Stimulated activated CD4-positive, alpha-beta T cell treated with anti-CD3 and anti-CD28 coated beads, Interleukin-4, amount 100 ng/mL, for 48 hours (primary cell): ENCODE measurements around the gene EP400.
A peak's percentile ranks its signal among the peaks of the same experiment; 100 is the strongest.
"Not testable (repeated sequence)": the region's sequence is repeated elsewhere in the genome, so short reads cannot be mapped to it uniquely, and the experiment has no call there.

ENCODE experiments used
- DNase-seq, 2 donors: peaks; one replicate each; pipeline ENCODE4 v3.0.0-alpha.2; 2020; ENCODE audit warnings: low read depth in 2 of 2

EP400 gene

GRCh38 chr12:132045751-132046150, 96.0 kb downstream of the EP400 start:
- no peak for DNase-seq

GRCh38 chr12:132046561-132046960, 96.8 kb downstream of the EP400 start:
- DNase-seq = no peak

GRCh38 chr12:132047630-132048029, 97.9 kb downstream of the EP400 start:
- not testable (repeated sequence) for DNase-seq

DNA sequence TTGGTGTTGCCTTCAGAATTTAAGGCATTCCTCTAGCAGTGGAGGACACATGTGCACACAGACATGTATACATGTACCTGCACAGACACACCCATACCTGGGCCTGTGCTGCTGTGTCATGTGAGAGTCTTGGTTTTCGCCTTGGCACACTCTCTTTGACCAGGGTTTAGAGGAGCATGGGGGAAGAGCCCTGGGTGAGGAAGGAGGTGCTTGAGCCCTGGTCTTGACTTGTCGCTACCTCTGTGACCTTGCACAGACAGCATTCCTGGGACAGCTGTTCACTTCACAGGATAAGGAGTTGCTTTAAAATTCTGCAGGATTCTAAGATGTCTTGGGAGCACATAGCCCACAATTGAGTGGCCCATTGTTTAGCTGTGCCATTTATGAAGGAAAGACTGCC, 99.7 kb downstream of the EP400 start:
- no peak for DNase-seq

DNA sequence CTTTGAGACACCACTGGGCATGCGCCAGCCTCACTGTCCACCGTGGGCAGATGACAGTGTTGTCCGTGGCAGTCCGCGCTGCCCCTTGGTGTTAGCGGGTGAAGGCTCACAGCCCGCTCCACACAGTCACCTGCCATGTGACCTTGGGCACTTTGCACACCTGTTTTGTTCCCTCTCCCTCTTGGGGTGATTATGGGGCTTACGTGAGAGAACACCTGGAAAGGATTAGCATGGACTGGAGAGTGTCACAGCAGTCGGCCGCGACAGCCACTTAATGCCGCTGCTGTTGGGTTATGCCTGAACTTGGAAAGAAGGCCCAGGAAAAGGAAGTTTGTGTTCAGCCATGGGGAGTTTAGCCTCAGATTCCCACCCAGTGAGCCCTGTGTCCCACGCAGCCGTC, 100.1 kb downstream of the EP400 start:
- DNase-seq = no peak

DNA sequence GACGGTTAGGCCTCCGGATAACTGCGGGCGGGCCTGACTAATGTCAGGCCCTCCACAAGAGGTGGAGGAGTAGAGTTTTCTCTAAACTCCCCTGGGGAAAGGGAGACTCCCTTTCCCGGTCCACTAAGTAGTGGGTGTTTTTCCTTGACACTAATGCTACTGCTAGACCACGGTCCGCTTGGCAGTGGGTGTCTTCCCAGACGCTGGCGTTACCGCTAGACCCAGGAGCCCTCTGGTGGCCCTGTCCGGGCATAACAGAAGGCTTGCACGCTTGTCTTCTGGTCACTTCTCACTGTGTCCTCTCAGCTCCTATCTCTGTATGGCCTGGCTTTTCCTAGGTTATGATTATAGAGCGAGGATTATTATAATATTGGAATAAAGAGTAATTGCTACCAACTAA, 102.0 kb downstream of the EP400 start:
- DNase-seq = not testable (repeated sequence)

DNA sequence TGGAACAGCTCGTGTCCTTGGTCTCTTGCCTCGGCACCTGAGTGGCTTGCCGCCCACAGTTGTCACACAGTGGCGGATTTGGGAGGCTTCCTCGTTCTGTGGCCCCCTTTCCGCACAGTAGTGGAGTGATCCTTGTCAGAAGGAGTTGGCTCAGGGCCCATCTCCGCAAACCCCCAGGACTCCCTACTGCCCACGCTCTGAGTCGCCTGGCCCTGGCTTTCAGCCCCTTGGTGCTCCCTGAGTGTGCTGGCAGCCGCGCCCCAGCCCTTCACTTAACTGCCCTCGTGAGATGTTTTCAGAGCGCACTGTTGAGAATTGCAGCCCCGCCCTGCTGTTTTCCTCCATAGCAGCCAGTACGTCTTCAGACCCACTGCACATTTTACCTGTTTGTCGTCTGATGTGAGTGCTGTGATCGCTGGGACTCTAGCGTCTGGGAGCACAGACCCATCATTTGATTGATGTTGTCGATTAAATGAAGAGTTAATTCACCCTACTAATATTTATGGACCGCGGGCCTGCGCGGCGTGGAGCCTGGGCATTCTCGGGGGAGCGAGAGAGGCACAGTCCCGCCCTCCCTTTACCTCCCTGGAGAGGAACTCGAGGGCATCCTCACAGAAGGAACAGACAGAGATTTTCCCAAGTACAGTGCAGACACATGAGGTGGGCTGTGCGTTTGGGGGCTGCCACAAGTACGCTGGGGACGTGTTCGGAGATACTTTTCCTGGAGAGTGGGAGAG, 102.6 kb downstream of the EP400 start:
- no peak for DNase-seq

DNA sequence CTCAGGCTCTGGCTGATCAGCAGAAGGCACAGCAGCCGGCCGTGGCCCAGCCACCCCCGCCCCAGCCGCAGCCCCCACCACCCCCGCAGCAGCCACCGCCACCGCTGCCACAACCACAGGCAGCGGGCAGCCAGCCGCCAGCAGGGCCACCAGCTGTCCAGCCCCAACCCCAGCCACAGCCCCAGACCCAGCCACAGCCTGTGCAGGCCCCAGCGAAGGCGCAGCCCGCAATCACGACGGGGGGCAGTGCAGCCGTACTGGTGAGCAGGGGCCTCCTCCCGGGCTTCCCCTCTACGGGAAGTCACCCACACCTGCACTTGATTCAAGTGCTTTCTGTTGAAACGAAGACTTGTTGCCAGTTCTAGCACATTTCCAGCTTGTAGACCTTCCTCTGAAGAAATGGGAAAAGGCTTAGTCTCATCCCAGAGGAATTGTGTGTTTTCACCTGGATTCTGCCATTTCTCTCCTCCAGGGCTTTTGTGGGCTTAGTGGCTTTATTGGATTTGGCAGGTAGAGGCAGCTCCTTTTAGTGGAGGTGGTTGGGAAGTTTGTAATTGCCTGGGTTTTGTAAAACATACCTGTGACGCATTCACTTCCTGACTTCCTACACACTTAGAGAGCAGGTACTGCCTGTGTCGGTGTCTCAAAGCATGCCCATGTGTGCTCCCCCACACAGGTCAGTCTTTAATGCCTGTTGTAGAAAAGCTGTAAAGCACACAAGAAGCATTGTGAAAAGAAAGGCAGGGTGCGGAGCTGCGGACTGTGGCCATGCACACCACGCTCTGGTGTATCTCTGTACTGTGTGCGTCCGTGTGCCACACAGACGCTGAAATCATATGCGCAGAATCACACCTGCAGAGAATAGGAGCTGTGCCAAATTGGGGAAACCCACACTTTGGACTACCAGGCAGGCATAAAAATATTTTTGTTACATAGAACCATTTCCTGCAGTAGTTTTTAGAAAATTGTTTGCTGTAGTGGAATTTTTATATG, 103.9 kb downstream of the EP400 start:
- no peak for DNase-seq

GRCh38 chr12:132054983-132055382, 105.2 kb downstream of the EP400 start:
- DNase-seq = no peak

DNA sequence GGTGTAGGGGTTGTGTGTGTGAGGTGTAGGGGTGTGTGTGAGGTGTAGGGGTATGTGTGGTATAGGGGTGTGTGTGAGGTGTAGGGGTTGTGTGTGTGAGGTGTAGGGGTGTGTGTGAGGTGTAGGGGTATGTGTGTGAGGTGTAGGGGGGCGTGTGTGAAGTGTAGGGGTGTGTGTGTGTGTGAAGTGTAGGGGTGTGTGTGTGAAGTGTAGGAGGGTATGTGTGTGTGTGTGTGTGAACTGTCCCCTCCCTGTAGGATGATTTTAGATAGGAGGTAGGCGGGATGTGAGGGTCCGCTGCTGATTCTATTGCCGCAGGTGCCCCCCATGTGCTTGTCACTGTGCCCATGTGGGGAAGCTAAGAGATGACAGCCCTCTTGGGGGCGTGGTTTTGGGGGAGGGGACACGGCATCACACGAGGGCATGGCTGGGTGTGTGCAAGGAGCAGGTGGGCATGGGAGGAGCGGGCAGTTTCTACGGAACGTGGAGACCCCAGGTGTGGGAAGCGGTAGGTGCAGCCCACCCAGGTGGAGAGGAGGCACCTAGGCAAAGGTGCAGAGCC, 105.9 kb downstream of the EP400 start:
- no peak for DNase-seq

- no peak for DNase-seq
Measured at GRCh38 chr12:132056320-132056719, 106.6 kb downstream of the EP400 start.

- DNase-seq = no peak
Measured at GRCh38 chr12:132056951-132057350, 107.2 kb downstream of the EP400 start.

- no peak for DNase-seq
Measured at GRCh38 chr12:132057691-132058090, 107.9 kb downstream of the EP400 start.

DNA sequence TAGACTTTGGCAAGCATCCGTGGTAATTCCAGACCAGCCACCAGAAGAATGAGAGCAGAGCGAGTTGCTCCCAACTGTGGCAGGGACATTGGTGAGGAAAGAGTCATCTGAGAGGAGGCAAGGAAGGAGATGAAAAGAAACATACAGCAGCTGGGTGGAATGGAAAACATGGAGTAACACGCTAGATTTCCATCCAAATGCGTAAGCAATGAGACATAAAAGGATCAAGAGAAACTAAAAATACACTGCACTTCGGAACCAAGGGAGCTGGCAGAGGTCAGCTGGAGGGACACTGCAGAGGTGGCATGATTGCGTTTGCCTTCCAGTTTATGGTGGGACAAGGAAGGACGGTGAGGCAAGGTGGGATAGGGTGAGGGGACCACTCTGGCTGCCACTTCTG, 111.5 kb downstream of the EP400 start:
- DNase-seq = no peak

DNA sequence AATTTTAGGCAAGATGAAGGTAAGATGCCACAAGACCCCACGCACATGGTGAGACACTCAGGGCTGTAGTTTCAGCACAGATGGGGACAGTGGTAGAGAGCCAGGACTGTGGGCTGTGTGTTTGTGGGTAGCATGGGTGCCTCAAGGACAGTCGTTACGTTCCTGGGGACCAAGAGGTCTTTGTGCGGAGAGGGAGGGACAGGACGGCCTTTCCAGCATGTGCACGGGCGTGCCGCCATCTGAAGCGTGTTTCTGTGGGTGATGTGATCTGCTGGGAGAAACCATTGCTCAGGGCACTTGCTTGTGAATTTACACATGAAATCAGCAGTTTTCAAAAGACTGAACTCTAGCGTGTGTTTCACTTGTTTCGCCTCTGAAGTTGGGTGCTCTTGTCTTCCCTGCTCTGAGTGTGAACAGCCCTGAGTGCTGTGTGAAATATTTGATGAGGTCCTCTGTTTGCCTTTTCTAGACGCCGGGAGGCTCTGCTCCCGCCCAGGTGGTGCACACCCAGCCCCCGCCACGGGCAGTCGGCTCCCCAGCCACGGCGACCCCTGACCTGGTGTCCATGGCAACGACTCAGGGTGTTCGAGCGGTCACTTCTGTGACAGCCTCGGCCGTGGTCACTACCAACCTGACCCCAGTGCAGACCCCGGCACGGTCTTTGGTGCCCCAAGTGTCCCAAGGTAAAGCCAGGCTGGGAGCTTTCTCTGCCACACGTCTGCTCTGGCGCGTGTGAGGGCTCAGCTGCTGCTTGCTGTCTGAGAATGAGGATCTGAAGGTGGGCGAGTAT, 112.1 kb downstream of the EP400 start:
- DNase-seq = no peak

- DNase-seq = no peak
Measured at GRCh38 chr12:132062481-132062880, 112.7 kb downstream of the EP400 start.

- no peak for DNase-seq
Measured at GRCh38 chr12:132063491-132063890, 113.7 kb downstream of the EP400 start.

GRCh38 chr12:132064631-132065030, 114.9 kb downstream of the EP400 start:
- no peak for DNase-seq

GRCh38 chr12:132065203-132065602, 115.5 kb downstream of the EP400 start:
- DNase-seq = no peak

- DNase-seq = no peak
Measured at GRCh38 chr12:132065609-132066344, 116.0 kb downstream of the EP400 start.

DNA sequence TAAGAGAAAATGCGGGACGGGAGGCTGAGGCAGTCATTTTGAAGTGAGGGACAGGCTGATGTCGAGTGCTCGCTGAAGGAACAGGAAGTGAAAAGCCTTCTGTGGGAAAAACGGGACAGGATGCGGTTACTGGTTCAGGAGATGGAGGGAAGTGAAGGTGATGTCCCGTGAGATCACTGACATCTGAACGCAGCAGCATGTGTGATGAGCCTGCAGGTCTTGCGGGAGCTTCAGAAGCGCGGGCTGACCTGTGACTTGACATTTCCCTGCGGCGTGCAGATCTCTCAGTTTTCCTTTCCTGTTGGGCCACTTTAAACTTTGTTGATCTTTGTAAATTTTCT, 116.6 kb downstream of the EP400 start:
- DNase-seq = peak; percentile 15 to 28
